Glutamatergic neuron (in vitro differentiated cells): Measurements from ENCODE around the gene MPIG6B. TPM values are rescaled to one million over a fixed set of nuclear protein-coding genes. Genes with fewer than 3 reads are reported as not detected.

Experiments
- DNase-seq: peaks from one replicate; pipeline ENCODE4 v3.0.0; 2022
- H3K27ac Mint-ChIP-seq: one replicate; pipeline ENCODE4 v1.8.0; 2020; ENCODE audit warnings: mild to moderate bottlenecking, mixed read lengths, inconsistent platforms; ENCODE audit not compliant: unreplicated experiment
- H3K27me3 Mint-ChIP-seq: one replicate; pipeline ENCODE4 v1.8.0; 2020; ENCODE audit warnings: mild to moderate bottlenecking, moderate library complexity, mixed read lengths, inconsistent platforms; ENCODE audit not compliant: unreplicated experiment
- H3K36me3 Mint-ChIP-seq: one replicate; pipeline ENCODE4 v1.8.0; 2020; ENCODE audit warnings: mild to moderate bottlenecking, mixed read lengths, inconsistent platforms; ENCODE audit not compliant: unreplicated experiment
- H3K4me1 Mint-ChIP-seq: one replicate; pipeline ENCODE4 v1.8.0; 2020; ENCODE audit warnings: mild to moderate bottlenecking, low read depth, mixed read lengths, inconsistent platforms; ENCODE audit not compliant: unreplicated experiment
- H3K4me3 Mint-ChIP-seq: one replicate; pipeline ENCODE4 v1.8.0; 2020; ENCODE audit warnings: mild to moderate bottlenecking, mixed read lengths, inconsistent platforms; ENCODE audit not compliant: unreplicated experiment
- H3K9me3 Mint-ChIP-seq: one replicate; pipeline ENCODE4 v1.8.0; 2020; ENCODE audit warnings: mild to moderate bottlenecking, moderate library complexity, mixed read lengths, inconsistent platforms; ENCODE audit not compliant: unreplicated experiment
- total RNA-seq: library from RNA; stranded (reverse); fragmentation: NEBNext Ultra II Directional; extraction: Animal tissue kit (Norgen Biotek cat#: 25700); gene quantifications from one replicate; pipeline ENCODE4 v1.2.1, GENCODE V29; 2021; ENCODE audit not compliant: unreplicated experiment
- TF ChIP-seq, protein P1 (sequence below): fragments of 200-600 bp; sonication (generic); IDR thresholded peaks from one replicate; pipeline ENCODE4 v1.5.0; 2021; ENCODE audit not compliant: partially characterized antibody, unreplicated experiment

MPIG6B gene
- total RNA-seq, 1 donor from 2014 or later = not detected

- DNase-seq = peak; percentile 81
- Mint-ChIP-seq H3K9me3 (peaks cover 17% of the 10 kb centered on the region), H3K36me3 (no peaks in the 10 kb centered on the region), H3K27me3 (peaks cover 12% of the 10 kb centered on the region), H3K4me1 (peaks cover 12% of the 10 kb centered on the region), H3K4me3 (peak within 1 kb of the TSS; percentile 89), H3K27ac (peak within 1 kb of the TSS; percentile 77)
- TF ChIP-seq, protein P1, sequence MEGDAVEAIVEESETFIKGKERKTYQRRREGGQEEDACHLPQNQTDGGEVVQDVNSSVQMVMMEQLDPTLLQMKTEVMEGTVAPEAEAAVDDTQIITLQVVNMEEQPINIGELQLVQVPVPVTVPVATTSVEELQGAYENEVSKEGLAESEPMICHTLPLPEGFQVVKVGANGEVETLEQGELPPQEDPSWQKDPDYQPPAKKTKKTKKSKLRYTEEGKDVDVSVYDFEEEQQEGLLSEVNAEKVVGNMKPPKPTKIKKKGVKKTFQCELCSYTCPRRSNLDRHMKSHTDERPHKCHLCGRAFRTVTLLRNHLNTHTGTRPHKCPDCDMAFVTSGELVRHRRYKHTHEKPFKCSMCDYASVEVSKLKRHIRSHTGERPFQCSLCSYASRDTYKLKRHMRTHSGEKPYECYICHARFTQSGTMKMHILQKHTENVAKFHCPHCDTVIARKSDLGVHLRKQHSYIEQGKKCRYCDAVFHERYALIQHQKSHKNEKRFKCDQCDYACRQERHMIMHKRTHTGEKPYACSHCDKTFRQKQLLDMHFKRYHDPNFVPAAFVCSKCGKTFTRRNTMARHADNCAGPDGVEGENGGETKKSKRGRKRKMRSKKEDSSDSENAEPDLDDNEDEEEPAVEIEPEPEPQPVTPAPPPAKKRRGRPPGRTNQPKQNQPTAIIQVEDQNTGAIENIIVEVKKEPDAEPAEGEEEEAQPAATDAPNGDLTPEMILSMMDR = peak; percentile 45
These were observed 42.7 kb upstream of the MPIG6B start, which contains the start of gene LY6G5C for GRCh38 chr6:31680226-31681134. Gene LY6G5C, minus strand, starts transcription at chr6:31681067. Its CDS starts 694 bp downstream, at chr6:31680373.

DNA sequence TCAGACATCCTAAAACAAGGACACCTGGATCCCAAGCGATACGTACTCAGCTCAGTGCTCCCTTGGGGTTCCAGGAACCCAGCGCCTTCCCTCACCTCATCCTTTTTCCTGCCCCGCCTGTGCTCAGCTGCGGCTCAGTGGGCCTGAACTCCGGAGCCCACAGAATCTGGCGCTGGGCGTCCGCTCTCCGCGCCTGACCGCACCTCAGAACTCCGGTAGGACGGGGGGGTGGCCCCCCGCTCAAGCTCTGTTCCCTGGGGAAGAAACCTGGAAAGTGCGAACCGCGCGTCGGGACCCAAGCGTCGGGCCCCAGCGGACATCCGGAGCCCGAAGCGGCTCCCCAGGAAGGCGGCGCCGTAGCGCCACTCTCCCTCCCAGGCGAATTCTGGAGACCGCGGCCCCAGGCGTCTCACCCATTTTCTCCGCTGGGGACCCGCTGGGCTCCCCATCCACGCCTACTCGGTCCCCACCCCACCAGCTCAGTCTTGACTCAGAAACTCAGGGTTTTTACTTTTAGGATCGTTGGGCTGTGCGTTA, 42.0 kb upstream of the MPIG6B start:
- no peaks in the 10 kb centered on the region for H3K36me3 Mint-ChIP-seq
- no peak for DNase-seq
- peaks cover 13% of the 10 kb centered on the region for H3K27me3 Mint-ChIP-seq
- peaks cover 12% of the 10 kb centered on the region for H3K4me1 Mint-ChIP-seq
- peaks cover 19% of the 10 kb centered on the region for H3K9me3 Mint-ChIP-seq
- H3K27ac Mint-ChIP-seq = no peak overlapping the region
- TF ChIP-seq, protein P1 = no peak
- H3K4me3 Mint-ChIP-seq = peak overlapping the region; percentile 89

- Mint-ChIP-seq H3K4me1 (peaks cover 12% of the 10 kb centered on the region), H3K27ac (no peak overlapping the region)
- no peak for DNase-seq
These were observed 39.6 kb upstream of the MPIG6B start for GRCh38 chr6:31683591-31683990.

DNA sequence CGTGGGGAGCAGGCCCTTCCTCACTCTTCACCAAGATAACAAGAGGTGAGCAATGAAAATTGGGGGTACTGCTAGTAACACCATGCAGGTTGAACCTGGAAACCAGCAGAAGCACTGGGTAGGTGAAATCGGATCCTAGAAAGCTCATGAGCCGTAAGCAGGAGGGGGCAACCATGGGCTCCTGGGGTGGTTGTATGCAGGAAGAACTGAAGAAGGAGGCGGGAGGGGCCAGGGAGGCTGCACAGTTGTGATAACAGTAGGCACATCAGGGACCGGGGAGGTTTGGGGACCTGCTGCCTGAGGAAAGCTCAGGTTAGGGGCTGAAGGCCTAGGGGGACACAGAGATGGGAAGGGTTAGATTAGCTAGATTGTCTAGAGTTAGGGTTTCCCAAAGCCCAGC, 36.7 kb upstream of the MPIG6B start:
- peaks cover 7% of the 10 kb centered on the region for H3K9me3 Mint-ChIP-seq
- TF ChIP-seq, protein P1 = no peak
- peaks cover 5% of the 10 kb centered on the region for H3K27me3 Mint-ChIP-seq
- DNase-seq = no peak
- H3K36me3 Mint-ChIP-seq = no peaks in the 10 kb centered on the region
- peaks cover 3% of the 10 kb centered on the region for H3K4me1 Mint-ChIP-seq
- H3K27ac Mint-ChIP-seq = no peak overlapping the region
- H3K4me3 Mint-ChIP-seq = no peak overlapping the region

More at GRCh38 chr6:31683591-31683990, 39.6 kb upstream of the MPIG6B start:
- Mint-ChIP-seq H3K9me3 (peaks cover 17% of the 10 kb centered on the region), H3K36me3 (no peaks in the 10 kb centered on the region), H3K4me3 (peak overlapping the region; percentile 80), H3K27me3 (peaks cover 11% of the 10 kb centered on the region)
- TF ChIP-seq, protein P1 = no peak

- H3K4me1 Mint-ChIP-seq = peaks cover 3% of the 10 kb centered on the region
- H3K27me3 Mint-ChIP-seq = peaks cover 4% of the 10 kb centered on the region
- no peak overlapping the region for H3K27ac Mint-ChIP-seq
- no peak for DNase-seq
- peaks cover 7% of the 10 kb centered on the region for H3K9me3 Mint-ChIP-seq
- no peaks in the 10 kb centered on the region for H3K36me3 Mint-ChIP-seq
- no peak overlapping the region for H3K4me3 Mint-ChIP-seq
- TF ChIP-seq, protein P1 = no peak
These were observed 35.9 kb upstream of the MPIG6B start for GRCh38 chr6:31687321-31687720.
